K562 (cell line): ENCODE measurements around the gene ID1. TPM values are rescaled to one million over a fixed set of nuclear protein-coding genes. Genes with fewer than 3 reads are reported as not detected.

ENCODE experiments used
- CHCHD3 ChIP-seq: fragments of 250-450 bp; sonication (Bioruptor Pico); IDR thresholded peaks from 2 replicates; pipeline ENCODE4 v2.1.2; 2022; ENCODE audit warnings: mild to moderate bottlenecking
- E2F6 ChIP-seq, 2 experiments: IDR thresholded peaks; 2 replicates each; pipeline ENCODE4 v1.6.1; 2011; ENCODE audit warnings: borderline replicate concordance in 1 of 2, control low read depth in 1 of 2, low read depth in 1 of 2, low read length in 1 of 2, mild to moderate bottlenecking in 1 of 2, mixed read lengths in 1 of 2, moderate library complexity in 1 of 2; ENCODE audit not compliant: insufficient read depth in 1 of 2, insufficient read length in 1 of 2, poor library complexity in 1 of 2, severe bottlenecking in 1 of 2; ENCODE audit errors: extremely low read depth in 1 of 2
- FOXM1 ChIP-seq, 2 experiments: fragments of 450-650 bp in 1 of 2; sonication (generic) in 1 of 2; formaldehyde crosslinking in 1 of 2; IDR thresholded peaks; 2 replicates each; pipeline versions ENCODE4 v1.6.1 to v1.9.0; 2017 to 2022; ENCODE audit warnings: low read depth in 2 of 2, mild to moderate bottlenecking in 2 of 2, missing genetic modification reagents in 1 of 2, moderate library complexity in 1 of 2
- HOMEZ ChIP-seq: fragments of 250-450 bp; sonication (Bioruptor Pico); IDR thresholded peaks from 2 replicates; pipeline ENCODE4 v1.4.0; 2020; ENCODE audit warnings: mild to moderate bottlenecking, moderate library complexity
- ID3 ChIP-seq, 2 experiments: fragments of 250-450 bp in 1 of 2; fragments of 450-650 bp in 1 of 2; sonication (Bioruptor Pico) in 1 of 2; IDR thresholded peaks; 2 replicates each; pipeline versions ENCODE4 v1.6.1 to v1.8.0; 2016 to 2021; ENCODE audit warnings: mild to moderate bottlenecking in 2 of 2, moderate library complexity in 2 of 2, missing compliant biosample characterization in 1 of 2, missing genetic modification characterization in 1 of 2
- NUFIP1 ChIP-seq: fragments of 450-650 bp; IDR thresholded peaks from 2 replicates; pipeline ENCODE4 v1.6.1; 2018; ENCODE audit not compliant: partially characterized antibody
- POLR2AphosphoS5 ChIP-seq: IDR thresholded peaks from 2 replicates; pipeline ENCODE4 v1.6.1; 2011; ENCODE audit warnings: mild to moderate bottlenecking, low read depth, low read length, moderate library complexity; ENCODE audit not compliant: control insufficient read depth, insufficient read depth
- PRMT5 ChIP-seq: sonication (generic); formaldehyde crosslinking; IDR thresholded peaks from 2 replicates; pipeline ENCODE4 v1.5.0; 2020; ENCODE audit warnings: missing genetic modification reagents
- SIN3B ChIP-seq: fragments of 450-650 bp; IDR thresholded peaks from 2 replicates; pipeline ENCODE4 v1.6.1; 2017; ENCODE audit warnings: low read depth, mild to moderate bottlenecking, moderate library complexity
- SRSF7 ChIP-seq: fragments of 200-400 bp; formaldehyde crosslinking; optimal IDR thresholded peaks from 2 replicates; pipeline ENCODE3; 2017; ENCODE audit warnings: mild to moderate bottlenecking, low read depth, low read length
- U2AF1 ChIP-seq: fragments of 200-400 bp; formaldehyde crosslinking; optimal IDR thresholded peaks from 2 replicates; pipeline ENCODE3; 2017; ENCODE audit warnings: mild to moderate bottlenecking, low read depth, low read length, moderate library complexity
- ZBTB40 ChIP-seq, 2 experiments: fragments of 450-650 bp in 1 of 2; sonication (generic) in 1 of 2; formaldehyde crosslinking in 1 of 2; IDR thresholded peaks; 2 replicates each; pipeline versions ENCODE4 v1.7.1 to v1.9.0; 2016 to 2022; ENCODE audit warnings: inconsistent platforms in 1 of 2, mild to moderate bottlenecking in 1 of 2, missing genetic modification reagents in 1 of 2
- polyA plus RNA-seq, 8 experiments: library from polyadenylated mRNA; depleted of rRNA in 4 of 8; stranded (reverse) in 5 of 8; unstranded in 3 of 8; fragments of >200 nt; fragmentation: Nextera tagmentation in 2 of 8; fragmentation: Illumina TruSeq in 1 of 8; extraction: Ambion mirVana in 2 of 8; extraction: Trizol in 1 of 8; gene quantifications; 2 replicates each; pipeline versions ENCODE4 v1.2.1 to v1.2.3, GENCODE V29; 2011 to 2014; ENCODE audit warnings: inconsistent platforms in 1 of 8, missing spikeins in 1 of 8
- total RNA-seq, 7 experiments: library from RNA; depleted of rRNA in 6 of 7; stranded (reverse); fragments of >200 nt in 6 of 7; fragmentation: Illumina TruSeq in 2 of 7; extraction: Trizol in 2 of 7; gene quantifications; 2 replicates each; pipeline versions ENCODE4 v1.2.1 to v1.2.3, GENCODE V29; 2011 to 2021; ENCODE audit warnings: low replicate concordance in 1 of 7

Gene ID1
- total and polyA plus RNA-seq, 9 of the 15 experiments (the other 6 are each of a cell fraction or from before 2014, with no cell fraction given), result 1.4 to 358 (median 65.0) TPM

GRCh38 chr20:31605031-31605901, at the start of gene ID1 (continued):
- TF ChIP-seq E2F6 (IDR thresholded peaks at IDR 0.05; ENCODE audit: borderline replicate concordance in 1 of 2, extremely low read depth in 1 of 2, insufficient read depth in 1 of 2, insufficient read length in 1 of 2, low read depth in 1 of 2, low read length in 1 of 2, poor library complexity in 1 of 2, severe bottlenecking in 1 of 2) (no peak), CHCHD3 (CRISPR knock-in tag) (peak; percentile 69; the same call in 1 of the 2 replicates), HOMEZ (CRISPR knock-in tag) (no peak), SIN3B (no peak), U2AF1 (peak; percentile 84), POLR2AphosphoS5 (peak; percentile 98), NUFIP1 (no peak), ID3 (CRISPR knock-in tag; IDR thresholded peaks at IDR 0.05) (no peak), ID3 (tag; IDR thresholded peaks at IDR 0.05) (peak; percentile 49; the same call in 1 of the 2 replicates), FOXM1 (IDR thresholded peaks at IDR 0.05; ENCODE audit: low read depth) (peak; percentile 60), FOXM1 (CRISPR knock-in tag; IDR thresholded peaks at IDR 0.05; ENCODE audit: low read depth) (no peak), SRSF7 (no peak), ZBTB40 (IDR thresholded peaks at IDR 0.05) (no peak), ZBTB40 (CRISPR knock-in tag; IDR thresholded peaks at IDR 0.05) (no peak), PRMT5 (no peak)
